ENCODE results near the gene FAM210A.
A peak's percentile ranks its signal among the peaks of the same experiment; 100 is the strongest.

FAM210A gene
- long read RNA-seq, full-length matches to known transcripts: 83 of 114 reads
- long read RNA-seq, partial matches to known transcripts: 3 of 114 reads
- long read RNA-seq, other reads (novel, unspliced or antisense): 28 of 114 reads

GRCh38 chr18:13726232-13726971, at the start of gene FAM210A, which contains the start of gene RNMT:
Gene FAM210A (minus strand): TSS chr18:13726558. CDS start chr18:13682077, 44,481 bp downstream.
Gene RNMT (plus strand): TSS chr18:13726673. CDS start chr18:13731518, 4,845 bp downstream.
- peak; percentile 99 to 100 for DNase-seq (ENCODE audit: low read depth in 1 of 2, low spot score in 1 of 2)
- Histone ChIP-seq H3K27me3 (ENCODE audit: insufficient read depth, poor library complexity, severe bottlenecking) (no peaks in the 10 kb centered on the region), H3K4me3 (replicated peaks; ENCODE audit: insufficient read depth, low read length) (peak within 1 kb of the TSS; percentile 97), H3K27ac (replicated peaks) (peak within 1 kb of the TSS; percentile 83)
- TF ChIP-seq REST (IDR thresholded peaks at IDR 0.05; ENCODE audit: insufficient replicate concordance, low read depth): peak; percentile 39
- TF ChIP-seq SPI1 (IDR thresholded peaks at IDR 0.05; ENCODE audit: borderline replicate concordance, low read depth): peak; percentile 70
- peak; percentile 89 for TF ChIP-seq GABPA (IDR thresholded peaks at IDR 0.05; ENCODE audit: low read depth)
- TF ChIP-seq POLR2AphosphoS5 (IDR thresholded peaks at IDR 0.05; ENCODE audit: low read depth): peak; percentile 91
- TF ChIP-seq CTCF (IDR thresholded peaks at IDR 0.05; ENCODE audit: insufficient read depth, low read length): no peak

GRCh38 chr18:13775058-13775457, 48.7 kb upstream of the FAM210A start:
- no peak for TF ChIP-seq REST (IDR thresholded peaks at IDR 0.05; ENCODE audit: insufficient replicate concordance, low read depth)
- TF ChIP-seq GABPA (IDR thresholded peaks at IDR 0.05; ENCODE audit: low read depth): no peak
- TF ChIP-seq CTCF (IDR thresholded peaks at IDR 0.05; ENCODE audit: insufficient read depth, low read length): no peak
- TF ChIP-seq POLR2AphosphoS5 (IDR thresholded peaks at IDR 0.05; ENCODE audit: low read depth): no peak
- no peak for TF ChIP-seq SPI1 (IDR thresholded peaks at IDR 0.05; ENCODE audit: borderline replicate concordance, low read depth)
- Histone ChIP-seq H3K27ac (replicated peaks) (no peak overlapping the region), H3K4me3 (replicated peaks; ENCODE audit: insufficient read depth, low read length) (no peak overlapping the region), H3K27me3 (ENCODE audit: insufficient read depth, poor library complexity, severe bottlenecking) (peaks cover 3% of the 10 kb centered on the region)
- no peak for DNase-seq (ENCODE audit: low read depth in 1 of 2, low spot score in 1 of 2)

GRCh38 chr18:13762690-13763439, 36.5 kb upstream of the FAM210A start:
- no peak for DNase-seq (ENCODE audit: low read depth in 1 of 2, low spot score in 1 of 2)
- H3K27me3 ChIP-seq (ENCODE audit: insufficient read depth, poor library complexity, severe bottlenecking): no peaks in the 10 kb centered on the region
- H3K4me3 ChIP-seq (replicated peaks; ENCODE audit: insufficient read depth, low read length): no peak overlapping the region
- TF ChIP-seq CTCF (IDR thresholded peaks at IDR 0.05; ENCODE audit: insufficient read depth, low read length) (no peak), REST (IDR thresholded peaks at IDR 0.05; ENCODE audit: insufficient replicate concordance, low read depth) (no peak), GABPA (IDR thresholded peaks at IDR 0.05; ENCODE audit: low read depth) (no peak), SPI1 (IDR thresholded peaks at IDR 0.05; ENCODE audit: borderline replicate concordance, low read depth) (no peak), POLR2AphosphoS5 (IDR thresholded peaks at IDR 0.05; ENCODE audit: low read depth) (no peak)
- no peak overlapping the region for H3K27ac ChIP-seq (replicated peaks)

Measured in HL-60 (cell line).